Mesendoderm (in vitro differentiated cells): ENCODE results near the gene SLC48A1.

ENCODE experiments used
- DNase-seq: peaks from one replicate; pipeline ENCODE4 v3.0.0; 2013
- H2AK5ac ChIP-seq: 2 replicates; pipeline ENCODE4 v1.6.1; 2013; ENCODE audit warnings: low read length, inconsistent platforms
- H2BK120ac ChIP-seq: 2 replicates; pipeline ENCODE4 v1.6.1; 2013; ENCODE audit warnings: low read depth, mild to moderate bottlenecking, low read length, moderate library complexity, mixed read lengths
- H2BK15ac ChIP-seq: replicated peaks from 2 replicates; pipeline ENCODE4 v1.6.1; 2013; ENCODE audit warnings: low read depth, mild to moderate bottlenecking, moderate library complexity
- H2BK5ac ChIP-seq: 2 replicates; pipeline ENCODE4 v1.6.1; 2013; ENCODE audit warnings: low read length, inconsistent platforms
- H3K18ac ChIP-seq: 2 replicates; pipeline ENCODE4 v1.6.1; 2013; ENCODE audit warnings: mild to moderate bottlenecking, low read length, mixed read lengths
- H3K23ac ChIP-seq: one replicate; pipeline ENCODE4 v1.6.1; 2013; ENCODE audit warnings: low read length
- H3K27ac ChIP-seq: 2 replicates; pipeline ENCODE4 v1.5.1; 2013; ENCODE audit warnings: low read depth, mild to moderate bottlenecking, inconsistent platforms, low read length, moderate library complexity
- H3K27me3 ChIP-seq: 2 replicates; pipeline ENCODE4 v1.6.1; 2013; ENCODE audit warnings: low read length, control low read depth, mild to moderate bottlenecking, inconsistent platforms; ENCODE audit not compliant: insufficient read depth, poor library complexity
- H3K36me3 ChIP-seq: 2 replicates; pipeline ENCODE4 v1.6.1; 2013; ENCODE audit warnings: low read length, inconsistent platforms; ENCODE audit not compliant: control insufficient read depth, insufficient read depth
- H3K4ac ChIP-seq: one replicate; pipeline ENCODE4 v1.6.1; 2013; ENCODE audit warnings: low read depth, mild to moderate bottlenecking, low read length, moderate library complexity
- H3K4me1 ChIP-seq: 2 replicates; pipeline ENCODE4 v1.6.1; 2013; ENCODE audit warnings: low read depth, low read length, inconsistent platforms; ENCODE audit not compliant: control insufficient read depth
- H3K4me2 ChIP-seq: 2 replicates; pipeline ENCODE4 v1.6.1; 2013; ENCODE audit warnings: low read length
- H3K4me3 ChIP-seq: 2 replicates; pipeline ENCODE4 v1.5.1; 2013; ENCODE audit warnings: mild to moderate bottlenecking, low read length
- H3K56ac ChIP-seq: one replicate; pipeline ENCODE4 v1.6.1; 2013; ENCODE audit warnings: low read length
- H3K79me1 ChIP-seq: 2 replicates; pipeline ENCODE4 v1.6.1; 2013; ENCODE audit warnings: low read length, inconsistent platforms
- H3K79me2 ChIP-seq: 2 replicates; pipeline ENCODE4 v1.6.1; 2013; ENCODE audit warnings: mild to moderate bottlenecking, low read length; ENCODE audit not compliant: control insufficient read depth, insufficient read depth
- H3K9ac ChIP-seq: 2 replicates; pipeline ENCODE4 v1.6.1; 2013; ENCODE audit warnings: low read length, inconsistent platforms
- H4K5ac ChIP-seq: one replicate; pipeline ENCODE4 v1.6.1; 2013; ENCODE audit warnings: low read length
- H4K8ac ChIP-seq: one replicate; pipeline ENCODE4 v1.6.1; 2013; ENCODE audit warnings: low read depth, mild to moderate bottlenecking, control low read depth, low read length, moderate library complexity
- WGBS: extraction: QIAGEN DNeasy Blood & Tissue Kit; methylation state at CpG from one replicate; pipeline ENCODE4 v1.1.7; 2013; ENCODE audit warnings: low lambda C conversion rate, missing lambda C conversion rate; ENCODE audit not compliant: insufficient coverage; ENCODE audit errors: extremely low coverage; 5-methylcytosine and 5-hydroxymethylcytosine counted together

SLC48A1 gene

DNA sequence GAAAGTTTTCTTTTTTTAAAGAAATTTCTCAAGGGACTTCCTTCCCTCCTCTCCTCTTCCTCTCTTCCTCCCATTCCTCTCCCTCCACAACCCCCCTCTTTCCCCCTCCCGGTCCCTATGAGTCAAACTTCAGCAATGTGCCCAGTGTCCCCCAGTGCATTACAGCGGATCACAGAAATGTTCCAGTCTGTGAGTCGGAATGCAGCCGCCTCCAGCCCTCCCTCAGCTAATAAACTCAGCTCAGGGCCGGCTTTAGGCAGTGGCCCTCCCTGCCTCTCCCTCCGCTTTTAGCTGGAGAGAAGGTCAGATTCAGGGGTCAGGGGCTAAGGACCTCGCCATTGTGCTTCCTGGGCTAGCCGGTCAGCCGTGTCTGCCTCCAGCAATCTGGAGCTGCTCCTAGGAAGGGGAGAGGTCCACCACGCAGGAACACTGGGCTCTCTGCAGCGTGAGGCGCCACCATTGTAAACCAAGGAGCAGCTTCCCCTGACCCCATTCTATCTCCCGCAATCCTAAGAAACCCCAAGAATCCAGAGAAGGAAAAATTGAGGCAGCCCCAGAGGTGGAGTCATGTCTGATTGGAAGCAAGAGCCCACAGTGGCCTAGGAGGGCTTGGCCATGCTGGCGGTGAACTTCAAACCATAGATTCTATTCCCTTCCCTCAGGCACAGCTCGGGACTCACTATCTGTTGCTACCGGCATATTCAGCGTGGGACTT is 47.8 kb downstream of the SLC48A1 start:
- Histone ChIP-seq H2BK15ac (no peak overlapping the region), H3K36me3 (no peaks in the 10 kb centered on the region), H3K56ac (peak overlapping the region; percentile 99), H3K4me3 (no peak overlapping the region), H2BK5ac (peak overlapping the region; percentile 100), H3K18ac (peak overlapping the region; percentile 90), H3K9ac (peak overlapping the region; percentile 95), H3K4ac (peak overlapping the region; percentile 96), H3K4me2 (peak overlapping the region; percentile 79), H3K4me1 (peaks cover 35% of the 10 kb centered on the region), H3K79me1 (peaks cover 11% of the 10 kb centered on the region), H3K23ac (no peak overlapping the region), H3K79me2 (peaks cover 38% of the 10 kb centered on the region), H2AK5ac (no peak overlapping the region), H2BK120ac (peak overlapping the region; percentile 28), H3K27ac (peak overlapping the region; percentile 98), H4K5ac (no peak overlapping the region), H3K27me3 (no peaks in the 10 kb centered on the region), H4K8ac (peak overlapping the region; percentile 2)
- WGBS = no CpG with 5 or more reads among the region's 17 CpGs
- peak; percentile 99 for DNase-seq

DNA sequence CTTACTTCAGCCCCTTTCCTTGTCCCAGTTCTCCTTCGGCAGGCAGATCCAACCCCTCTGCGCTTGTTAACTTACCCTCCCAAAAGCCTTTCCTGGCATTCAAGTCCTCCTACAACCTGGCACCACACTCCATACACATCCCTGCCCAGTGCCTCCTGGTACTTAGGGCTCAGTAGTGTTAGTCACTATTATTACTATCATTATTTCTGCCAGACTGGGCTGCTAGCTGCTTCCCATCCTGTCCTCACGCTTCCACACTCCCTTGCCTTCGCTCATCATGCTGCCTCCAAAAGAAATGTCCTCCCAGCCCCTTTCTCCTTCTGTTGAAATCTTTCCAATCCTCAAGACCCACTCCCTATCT is 48.3 kb downstream of the SLC48A1 start:
- Histone ChIP-seq H4K5ac (no peak overlapping the region), H3K18ac (peak overlapping the region; percentile 90), H2BK5ac (peak overlapping the region; percentile 91), H3K4ac (peak overlapping the region; percentile 93), H3K23ac (no peak overlapping the region), H2BK120ac (peak overlapping the region; percentile 28), H3K27ac (peak overlapping the region; percentile 98), H3K27me3 (no peaks in the 10 kb centered on the region), H3K36me3 (no peaks in the 10 kb centered on the region), H3K4me2 (no peak overlapping the region), H3K4me3 (no peak overlapping the region), H3K79me1 (peaks cover 10% of the 10 kb centered on the region), H3K9ac (peak overlapping the region; percentile 95), H2AK5ac (peak overlapping the region; percentile 77), H4K8ac (no peak overlapping the region), H3K79me2 (peaks cover 33% of the 10 kb centered on the region), H2BK15ac (no peak overlapping the region), H3K4me1 (peaks cover 33% of the 10 kb centered on the region), H3K56ac (peak overlapping the region; percentile 99)
- no peak for DNase-seq
- no CpG with 5 or more reads among the region's 4 CpGs for WGBS

DNA sequence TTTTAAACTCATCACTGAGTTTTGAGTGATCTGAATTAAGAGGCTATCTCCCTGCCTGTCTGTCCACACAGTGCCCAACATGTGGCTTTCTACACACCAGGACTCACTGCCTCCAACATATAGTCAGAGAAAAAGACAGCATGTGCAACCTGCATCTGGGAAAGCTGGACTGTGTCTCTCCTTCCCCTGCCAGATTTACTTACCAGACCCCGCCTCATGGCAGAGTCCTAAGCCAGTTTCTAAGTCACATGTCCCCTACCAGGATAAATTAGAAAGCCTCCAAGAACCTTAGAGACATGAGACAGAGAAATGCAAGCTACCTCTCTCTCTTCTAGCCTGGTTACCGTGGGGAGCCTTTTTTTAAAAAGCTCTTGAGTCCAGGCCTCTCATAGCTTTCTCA is 49.4 kb downstream of the SLC48A1 start:
- Histone ChIP-seq H3K23ac (no peak overlapping the region), H2AK5ac (peak overlapping the region; percentile 12), H3K36me3 (no peaks in the 10 kb centered on the region), H3K9ac (no peak overlapping the region), H3K79me1 (peaks cover 9% of the 10 kb centered on the region), H3K79me2 (peaks cover 22% of the 10 kb centered on the region), H3K4me2 (no peak overlapping the region), H3K27ac (no peak overlapping the region), H4K5ac (no peak overlapping the region), H4K8ac (no peak overlapping the region), H3K4ac (no peak overlapping the region), H2BK5ac (no peak overlapping the region), H2BK15ac (no peak overlapping the region), H3K4me1 (peaks cover 26% of the 10 kb centered on the region), H3K18ac (no peak overlapping the region), H3K4me3 (no peak overlapping the region), H2BK120ac (no peak overlapping the region), H3K27me3 (no peaks in the 10 kb centered on the region), H3K56ac (peak overlapping the region; percentile 44)
- WGBS = no CpG with 5 or more reads among the region's 2 CpGs
- DNase-seq = no peak

DNA sequence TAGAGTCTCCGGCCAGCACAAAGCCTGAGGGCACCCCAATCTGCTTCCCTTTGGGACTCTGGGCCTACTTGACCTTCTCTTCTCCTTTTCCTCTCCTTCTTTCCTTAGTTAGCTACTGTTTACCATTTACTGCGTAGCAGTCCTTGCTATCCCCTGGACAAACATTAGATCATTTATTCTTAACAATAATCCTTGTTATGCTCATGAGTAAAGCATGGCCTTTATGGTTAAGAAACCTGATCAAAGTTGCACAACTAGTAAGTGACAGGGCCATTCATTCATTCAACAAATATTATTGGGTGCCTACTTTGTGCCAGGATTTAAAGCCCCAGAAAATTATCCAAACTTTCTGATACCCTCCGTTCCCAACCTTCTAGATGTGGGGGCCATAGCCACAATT is 49.8 kb downstream of the SLC48A1 start:
- H3K4me1 ChIP-seq = peaks cover 21% of the 10 kb centered on the region
- H4K8ac ChIP-seq = no peak overlapping the region
- peaks cover 6% of the 10 kb centered on the region for H3K79me1 ChIP-seq
- no peaks in the 10 kb centered on the region for H3K36me3 ChIP-seq
- DNase-seq = no peak
- no peak overlapping the region for H2BK5ac ChIP-seq
- peaks cover 17% of the 10 kb centered on the region for H3K79me2 ChIP-seq
- H3K4me3 ChIP-seq = no peak overlapping the region
- no peak overlapping the region for H4K5ac ChIP-seq
- no peak overlapping the region for H3K4me2 ChIP-seq
- H3K9ac ChIP-seq = no peak overlapping the region
- peak overlapping the region; percentile 44 for H3K56ac ChIP-seq
- H2BK120ac ChIP-seq = no peak overlapping the region
- no peak overlapping the region for H3K27ac ChIP-seq
- H3K23ac ChIP-seq = no peak overlapping the region
- H2BK15ac ChIP-seq = no peak overlapping the region
- H3K18ac ChIP-seq = no peak overlapping the region
- no CpG with 5 or more reads among the region's 3 CpGs for WGBS
- no peaks in the 10 kb centered on the region for H3K27me3 ChIP-seq
- H2AK5ac ChIP-seq = no peak overlapping the region
- no peak overlapping the region for H3K4ac ChIP-seq

DNA sequence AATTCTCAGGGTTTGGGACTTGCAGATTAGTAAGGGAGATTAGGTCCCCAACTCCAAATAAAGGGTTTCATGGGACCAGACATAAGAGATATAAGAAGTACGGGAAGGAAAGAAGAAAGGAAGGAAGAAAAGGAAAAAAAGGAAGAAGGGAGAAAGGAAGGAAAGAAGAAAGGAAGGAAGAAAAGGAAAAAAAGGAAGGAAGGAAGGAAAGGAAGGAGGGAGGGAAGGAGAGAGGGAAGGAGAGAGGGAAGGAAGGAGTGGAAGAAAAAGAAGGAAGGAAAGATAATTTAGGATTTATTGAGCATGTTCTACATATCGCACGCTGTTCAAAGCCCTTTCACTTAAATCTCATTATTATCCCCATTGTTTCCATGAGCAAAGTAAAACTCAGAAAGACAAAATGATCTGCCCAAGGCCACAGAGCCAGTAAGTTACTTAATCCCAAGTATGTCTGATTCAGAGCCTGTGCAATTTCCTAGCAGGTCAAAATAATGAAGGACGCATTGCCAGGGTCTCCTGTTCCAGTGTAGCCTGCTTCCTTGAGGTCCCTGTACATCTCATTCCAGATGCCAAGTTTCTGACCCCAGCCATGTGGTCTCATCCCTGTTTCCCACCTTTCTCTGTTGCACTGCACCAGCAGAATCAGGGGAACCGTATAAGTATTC is 50.5 kb downstream of the SLC48A1 start:
- H3K27ac ChIP-seq = no peak overlapping the region
- H3K4me1 ChIP-seq = peaks cover 18% of the 10 kb centered on the region
- 100% methylated on average over 1 of the region's 5 CpGs for WGBS

More for the DNA sequence above, 50.5 kb downstream of the SLC48A1 start:
- Histone ChIP-seq H4K5ac (no peak overlapping the region), H3K36me3 (no peaks in the 10 kb centered on the region), H3K79me2 (peaks cover 11% of the 10 kb centered on the region), H3K23ac (no peak overlapping the region), H3K4ac (no peak overlapping the region), H2AK5ac (no peak overlapping the region), H4K8ac (no peak overlapping the region), H3K4me2 (no peak overlapping the region), H2BK5ac (no peak overlapping the region), H3K79me1 (peaks cover 1% of the 10 kb centered on the region), H3K27me3 (no peaks in the 10 kb centered on the region), H3K56ac (no peak overlapping the region), H2BK120ac (no peak overlapping the region), H2BK15ac (no peak overlapping the region), H3K4me3 (no peak overlapping the region), H3K18ac (no peak overlapping the region), H3K9ac (no peak overlapping the region)
- DNase-seq = no peak
